Esophagus muscularis mucosa (tissue), 4 donors: ENCODE data around the gene NKAIN2.

Source experiments
- EP300 ChIP-seq: sonication (generic); formaldehyde crosslinking; IDR thresholded peaks from one replicate; pipeline ENCODE4 v1.6.1; 2017; ENCODE audit warnings: antibody characterized with exemption
- POLR2A ChIP-seq: fragments of 450-650 bp; IDR thresholded peaks from one replicate; pipeline ENCODE4 v1.6.1; 2017; ENCODE audit warnings: antibody characterized with exemption, moderate library complexity, mild to moderate bottlenecking, low read depth
- POLR2AphosphoS5 ChIP-seq, 2 donors: sonication (generic); formaldehyde crosslinking; IDR thresholded peaks; one replicate each; pipeline ENCODE4 v1.6.1; 2017; ENCODE audit warnings: antibody characterized with exemption in 2 of 2
- TF ChIP-seq, protein P1 (sequence below), 3 experiments: fragments of 200-600 bp in 2 of 3; fragments of 450-650 bp in 1 of 3; sonication (generic) in 2 of 3; IDR thresholded peaks; one replicate each; pipeline ENCODE4 v1.5.1; 2017 to 2019; ENCODE audit warnings: antibody characterized with exemption in 3 of 3, mild to moderate bottlenecking in 2 of 3, moderate library complexity in 1 of 3

DNA sequence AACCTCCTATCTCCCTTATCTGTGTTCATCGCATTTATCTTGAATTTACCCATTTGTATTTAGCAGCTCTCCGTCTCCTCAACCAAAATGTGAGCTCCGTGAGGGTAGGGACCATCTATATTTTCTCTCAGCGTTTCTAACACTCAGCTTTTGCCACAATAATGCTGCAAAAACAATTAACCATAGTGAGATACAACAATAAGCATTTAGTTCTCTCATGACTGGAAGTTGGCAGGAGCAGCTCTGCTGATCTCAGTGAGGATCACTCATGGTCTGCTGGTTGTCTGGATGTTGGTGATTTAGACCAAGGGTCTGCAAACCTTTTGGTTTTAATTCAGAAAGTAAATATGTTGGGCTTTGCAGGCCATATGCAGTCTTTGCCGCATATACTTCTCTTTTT is 763.7 kb downstream of the NKAIN2 start:
- TF ChIP-seq, protein P1, sequence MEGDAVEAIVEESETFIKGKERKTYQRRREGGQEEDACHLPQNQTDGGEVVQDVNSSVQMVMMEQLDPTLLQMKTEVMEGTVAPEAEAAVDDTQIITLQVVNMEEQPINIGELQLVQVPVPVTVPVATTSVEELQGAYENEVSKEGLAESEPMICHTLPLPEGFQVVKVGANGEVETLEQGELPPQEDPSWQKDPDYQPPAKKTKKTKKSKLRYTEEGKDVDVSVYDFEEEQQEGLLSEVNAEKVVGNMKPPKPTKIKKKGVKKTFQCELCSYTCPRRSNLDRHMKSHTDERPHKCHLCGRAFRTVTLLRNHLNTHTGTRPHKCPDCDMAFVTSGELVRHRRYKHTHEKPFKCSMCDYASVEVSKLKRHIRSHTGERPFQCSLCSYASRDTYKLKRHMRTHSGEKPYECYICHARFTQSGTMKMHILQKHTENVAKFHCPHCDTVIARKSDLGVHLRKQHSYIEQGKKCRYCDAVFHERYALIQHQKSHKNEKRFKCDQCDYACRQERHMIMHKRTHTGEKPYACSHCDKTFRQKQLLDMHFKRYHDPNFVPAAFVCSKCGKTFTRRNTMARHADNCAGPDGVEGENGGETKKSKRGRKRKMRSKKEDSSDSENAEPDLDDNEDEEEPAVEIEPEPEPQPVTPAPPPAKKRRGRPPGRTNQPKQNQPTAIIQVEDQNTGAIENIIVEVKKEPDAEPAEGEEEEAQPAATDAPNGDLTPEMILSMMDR (IDR thresholded peaks at IDR 0.05): no peak
- no peak for TF ChIP-seq POLR2A
- TF ChIP-seq POLR2AphosphoS5 (IDR thresholded peaks at IDR 0.05): no peak
- no peak for TF ChIP-seq EP300
